Kidney epithelial cell (primary cell): ENCODE results near the gene ANKRD33B. TPM values are rescaled to one million over a fixed set of nuclear protein-coding genes. Genes with fewer than 3 reads are reported as not detected.

Experiments
- DNase-seq: peaks from one replicate; pipeline ENCODE4 v3.0.0-alpha.2; 2010; ENCODE audit warnings: low read depth
- H3K27me3 ChIP-seq: 2 replicates; pipeline ENCODE4 v1.6.0; 2011; ENCODE audit warnings: low read length; ENCODE audit not compliant: control insufficient read depth, insufficient read depth
- H3K36me3 ChIP-seq: 2 replicates; pipeline ENCODE4 v1.5.1; 2011; ENCODE audit warnings: low read length; ENCODE audit not compliant: control insufficient read depth, insufficient read depth
- H3K4me3 ChIP-seq: 2 replicates; pipeline ENCODE4 v1.5.1; 2011; ENCODE audit warnings: low read depth, mild to moderate bottlenecking, control low read depth, low read length
- CTCF ChIP-seq: IDR thresholded peaks from 2 replicates; pipeline ENCODE4 v1.5.1; 2011; ENCODE audit warnings: mild to moderate bottlenecking, moderate library complexity, low read length, control low read depth, inconsistent platforms; ENCODE audit not compliant: insufficient read depth, poor library complexity, severe bottlenecking
- total RNA-seq: library from RNA; depleted of rRNA; stranded (reverse); fragments of >200 nt; gene quantifications from 2 replicates; pipeline ENCODE4 v1.2.3, GENCODE V29; 2015

Gene ANKRD33B
- total RNA-seq, 1 donor from 2014 or later = 5.0 TPM

- Histone ChIP-seq H3K27me3 (no peaks in the 10 kb centered on the region), H3K4me3 (no peak overlapping the region), H3K36me3 (peaks cover 4% of the 10 kb centered on the region)
- TF ChIP-seq CTCF = no peak
- DNase-seq = no peak
Observed at GRCh38 chr5:10655161-10655971, 91.5 kb downstream of the ANKRD33B start.

- H3K36me3 ChIP-seq = peaks cover 4% of the 10 kb centered on the region
- no peaks in the 10 kb centered on the region for H3K27me3 ChIP-seq
- no peak for DNase-seq
- no peak for TF ChIP-seq CTCF
- H3K4me3 ChIP-seq = no peak overlapping the region
Observed at GRCh38 chr5:10655972-10656830, 92.3 kb downstream of the ANKRD33B start.

- no peak for TF ChIP-seq CTCF
- no peak for DNase-seq
Observed at GRCh38 chr5:10658265-10658664, 94.4 kb downstream of the ANKRD33B start.

GRCh38 chr5:10660135-10660534 is 96.3 kb downstream of the ANKRD33B start:
- Histone ChIP-seq H3K4me3 (no peak overlapping the region), H3K36me3 (peaks cover 2% of the 10 kb centered on the region), H3K27me3 (no peaks in the 10 kb centered on the region)
- TF ChIP-seq CTCF = no peak
- DNase-seq = no peak

More at GRCh38 chr5:10658265-10658664, 94.4 kb downstream of the ANKRD33B start:
- Histone ChIP-seq H3K4me3 (no peak overlapping the region), H3K36me3 (peaks cover 3% of the 10 kb centered on the region), H3K27me3 (no peaks in the 10 kb centered on the region)

- Histone ChIP-seq H3K4me3 (no peak overlapping the region), H3K27me3 (no peaks in the 10 kb centered on the region), H3K36me3 (no peaks in the 10 kb centered on the region)
- TF ChIP-seq CTCF = no peak
- DNase-seq = no peak
Observed at GRCh38 chr5:10660720-10661387, 97.0 kb downstream of the ANKRD33B start.
